ENCODE measurements around the gene RBM19.

RBM19 gene

DNA sequence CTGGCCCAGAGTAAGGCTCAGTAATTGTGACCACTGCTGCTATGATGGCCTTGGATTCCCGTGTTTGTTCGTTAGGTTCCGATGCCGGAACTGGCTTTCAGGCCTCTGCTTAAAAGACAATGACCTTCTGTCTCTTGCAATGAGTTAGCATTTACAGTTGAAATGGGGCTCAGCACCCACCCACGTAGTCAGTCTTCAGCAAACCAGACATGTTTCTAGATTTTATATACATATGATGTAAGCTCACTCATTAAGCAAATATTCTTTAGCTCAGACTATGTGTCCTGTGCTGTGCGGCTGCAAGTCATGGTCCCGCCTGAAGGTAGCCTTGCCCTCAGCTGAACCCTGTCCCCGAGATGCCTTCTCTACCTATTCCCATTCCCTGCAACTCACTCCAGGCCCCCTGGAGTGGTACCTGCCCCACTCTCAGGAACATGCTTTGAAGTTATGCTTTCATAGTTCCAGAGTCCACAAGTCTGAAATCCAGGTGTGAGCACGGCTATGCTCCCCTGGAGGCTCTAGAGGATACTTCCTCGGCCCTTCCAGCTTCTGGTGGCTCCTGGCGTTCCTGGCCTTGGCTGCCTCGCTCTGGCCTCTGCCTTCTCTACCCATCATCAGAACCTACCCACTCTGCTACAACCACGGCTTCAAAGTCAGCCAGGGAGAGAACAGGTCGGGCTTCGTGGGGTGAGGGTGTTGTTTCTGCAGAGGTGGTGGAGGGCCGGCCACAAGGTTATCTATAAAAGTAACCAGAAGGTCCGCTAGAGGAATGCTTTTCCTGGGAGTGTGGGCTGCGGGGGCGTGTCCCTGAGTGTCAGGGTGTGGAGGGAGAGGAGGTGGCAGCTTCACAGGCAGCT is 157.8 kb downstream of the RBM19 start:
- H3K79me2 ChIP-seq (ENCODE audit: insufficient read depth, low read depth), result no peaks in the 10 kb centered on the region
- no peak overlapping the region for H3K9ac ChIP-seq
- H4K20me1 ChIP-seq (ENCODE audit: insufficient read depth), result no peaks in the 10 kb centered on the region
- no peak overlapping the region for H2AFZ ChIP-seq (ENCODE audit: low read depth)
- H3K4me3 ChIP-seq (IDR thresholded peaks at IDR 0.05; ENCODE audit: insufficient read depth, low read depth, low read length), result no peak overlapping the region
- H3K27ac ChIP-seq, result no peak overlapping the region
- TF ChIP-seq, protein P1, sequence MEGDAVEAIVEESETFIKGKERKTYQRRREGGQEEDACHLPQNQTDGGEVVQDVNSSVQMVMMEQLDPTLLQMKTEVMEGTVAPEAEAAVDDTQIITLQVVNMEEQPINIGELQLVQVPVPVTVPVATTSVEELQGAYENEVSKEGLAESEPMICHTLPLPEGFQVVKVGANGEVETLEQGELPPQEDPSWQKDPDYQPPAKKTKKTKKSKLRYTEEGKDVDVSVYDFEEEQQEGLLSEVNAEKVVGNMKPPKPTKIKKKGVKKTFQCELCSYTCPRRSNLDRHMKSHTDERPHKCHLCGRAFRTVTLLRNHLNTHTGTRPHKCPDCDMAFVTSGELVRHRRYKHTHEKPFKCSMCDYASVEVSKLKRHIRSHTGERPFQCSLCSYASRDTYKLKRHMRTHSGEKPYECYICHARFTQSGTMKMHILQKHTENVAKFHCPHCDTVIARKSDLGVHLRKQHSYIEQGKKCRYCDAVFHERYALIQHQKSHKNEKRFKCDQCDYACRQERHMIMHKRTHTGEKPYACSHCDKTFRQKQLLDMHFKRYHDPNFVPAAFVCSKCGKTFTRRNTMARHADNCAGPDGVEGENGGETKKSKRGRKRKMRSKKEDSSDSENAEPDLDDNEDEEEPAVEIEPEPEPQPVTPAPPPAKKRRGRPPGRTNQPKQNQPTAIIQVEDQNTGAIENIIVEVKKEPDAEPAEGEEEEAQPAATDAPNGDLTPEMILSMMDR (conservative IDR thresholded peaks at IDR 0.05; ENCODE audit: low read depth, low read length), result no peak
- no peaks in the 10 kb centered on the region for H3K36me3 ChIP-seq (ENCODE audit: insufficient read depth)
- H3K4me1 ChIP-seq (ENCODE audit: low read depth, poor library complexity, severe bottlenecking), result no peaks in the 10 kb centered on the region
- no peak overlapping the region for H3K4me2 ChIP-seq
- H3K27me3 ChIP-seq (ENCODE audit: insufficient read depth, low read depth), result no peaks in the 10 kb centered on the region

DNA sequence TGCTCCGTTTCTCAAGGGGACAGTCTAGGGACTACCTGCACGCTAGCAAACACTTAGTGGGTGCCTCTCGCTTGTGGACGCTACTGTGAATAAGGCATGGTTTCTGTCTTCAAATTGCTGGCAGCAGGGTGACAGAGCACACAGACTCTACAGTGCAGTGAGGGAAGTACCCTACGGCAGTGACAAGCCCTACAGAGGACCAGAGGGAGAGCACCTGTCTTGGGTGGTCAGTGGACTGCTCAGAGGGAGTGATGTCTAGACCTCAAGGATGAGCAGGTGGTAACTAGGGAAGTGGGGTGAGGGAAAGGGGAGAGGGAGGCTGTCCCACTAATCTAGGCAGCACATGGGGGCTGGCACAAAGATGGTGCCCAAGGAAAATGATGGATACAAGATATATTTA is 160.5 kb downstream of the RBM19 start:
- H3K36me3 ChIP-seq (ENCODE audit: insufficient read depth), result no peaks in the 10 kb centered on the region
- H3K27ac ChIP-seq, result no peak overlapping the region
- no peak overlapping the region for H2AFZ ChIP-seq (ENCODE audit: low read depth)
- no peak overlapping the region for H3K4me3 ChIP-seq (IDR thresholded peaks at IDR 0.05; ENCODE audit: insufficient read depth, low read depth, low read length)
- no peaks in the 10 kb centered on the region for H3K79me2 ChIP-seq (ENCODE audit: insufficient read depth, low read depth)
- H3K27me3 ChIP-seq (ENCODE audit: insufficient read depth, low read depth), result no peaks in the 10 kb centered on the region
- TF ChIP-seq, protein P1 (conservative IDR thresholded peaks at IDR 0.05; ENCODE audit: low read depth, low read length), result no peak
- no peaks in the 10 kb centered on the region for H3K4me1 ChIP-seq (ENCODE audit: low read depth, poor library complexity, severe bottlenecking)
- no peaks in the 10 kb centered on the region for H4K20me1 ChIP-seq (ENCODE audit: insufficient read depth)
- no peak overlapping the region for H3K4me2 ChIP-seq
- H3K9ac ChIP-seq, result no peak overlapping the region

DNA sequence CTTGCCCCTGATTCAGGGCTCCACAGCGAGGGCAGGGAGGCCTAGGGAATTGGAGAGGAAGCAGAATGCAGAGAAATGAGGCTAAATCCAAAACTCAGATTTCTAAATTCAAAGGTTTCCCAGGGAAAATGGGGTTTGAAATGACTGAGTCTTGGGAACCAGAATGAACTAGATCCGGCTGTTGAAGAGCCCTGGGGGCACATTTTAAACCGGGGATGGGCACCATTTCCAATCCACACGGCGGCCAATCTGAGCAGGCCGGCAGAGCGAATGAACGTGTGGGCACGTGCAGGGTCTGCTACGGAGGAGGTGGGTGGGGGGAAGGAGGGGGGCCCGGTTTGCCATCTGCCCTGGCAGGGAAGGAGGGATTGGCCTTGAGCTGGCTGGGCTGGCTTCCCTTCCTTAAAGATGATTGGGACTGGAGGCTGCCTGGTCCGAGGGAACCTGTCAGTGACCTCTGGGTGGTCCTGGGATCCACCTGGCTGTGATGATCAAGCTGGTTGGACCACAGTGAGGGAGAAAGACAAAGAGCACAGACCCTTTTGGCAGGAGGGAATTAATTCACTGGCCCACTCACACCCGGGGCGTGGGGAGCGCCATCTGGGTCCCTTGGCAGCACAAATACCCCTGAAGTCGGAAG is 161.0 kb downstream of the RBM19 start:
- Histone ChIP-seq H3K79me2 (ENCODE audit: insufficient read depth, low read depth) (no peaks in the 10 kb centered on the region), H3K4me2 (no peak overlapping the region), H2AFZ (ENCODE audit: low read depth) (no peak overlapping the region), H3K4me3 (IDR thresholded peaks at IDR 0.05; ENCODE audit: insufficient read depth, low read depth, low read length) (no peak overlapping the region), H4K20me1 (ENCODE audit: insufficient read depth) (no peaks in the 10 kb centered on the region), H3K36me3 (ENCODE audit: insufficient read depth) (no peaks in the 10 kb centered on the region), H3K4me1 (ENCODE audit: low read depth, poor library complexity, severe bottlenecking) (no peaks in the 10 kb centered on the region), H3K27ac (no peak overlapping the region), H3K27me3 (ENCODE audit: insufficient read depth, low read depth) (no peaks in the 10 kb centered on the region), H3K9ac (no peak overlapping the region)
- TF ChIP-seq, protein P1 (conservative IDR thresholded peaks at IDR 0.05; ENCODE audit: low read depth, low read length), result no peak

DNA sequence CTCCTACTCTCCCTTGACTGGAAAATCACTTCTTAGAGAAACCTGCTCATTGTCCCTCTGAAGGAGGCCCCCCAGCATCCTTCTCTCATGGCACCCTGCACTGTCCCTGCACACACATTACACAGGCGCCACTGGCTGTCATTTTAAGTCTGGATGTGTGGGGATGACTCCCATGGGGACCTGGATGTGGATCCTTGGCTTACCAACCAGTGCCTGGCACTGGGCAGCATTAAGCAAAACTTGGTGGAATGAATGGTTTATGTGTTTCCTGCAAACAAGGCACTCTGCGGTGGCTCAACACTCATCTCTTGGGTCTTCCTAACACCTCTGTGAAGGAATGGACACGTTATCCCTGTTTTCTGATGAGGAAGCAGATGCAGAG is 162.4 kb downstream of the RBM19 start:
- H3K27ac ChIP-seq, result no peak overlapping the region
- no peaks in the 10 kb centered on the region for H3K27me3 ChIP-seq (ENCODE audit: insufficient read depth, low read depth)
- no peak overlapping the region for H2AFZ ChIP-seq (ENCODE audit: low read depth)
- no peak overlapping the region for H3K4me3 ChIP-seq (IDR thresholded peaks at IDR 0.05; ENCODE audit: insufficient read depth, low read depth, low read length)
- H3K36me3 ChIP-seq (ENCODE audit: insufficient read depth), result no peaks in the 10 kb centered on the region
- no peaks in the 10 kb centered on the region for H3K79me2 ChIP-seq (ENCODE audit: insufficient read depth, low read depth)
- TF ChIP-seq, protein P1 (conservative IDR thresholded peaks at IDR 0.05; ENCODE audit: low read depth, low read length), result no peak
- no peaks in the 10 kb centered on the region for H4K20me1 ChIP-seq (ENCODE audit: insufficient read depth)
- no peaks in the 10 kb centered on the region for H3K4me1 ChIP-seq (ENCODE audit: low read depth, poor library complexity, severe bottlenecking)
- no peak overlapping the region for H3K4me2 ChIP-seq
- no peak overlapping the region for H3K9ac ChIP-seq
